HepG2 (cell line): ENCODE results near the gene ECT2. TPM values are rescaled to one million over a fixed set of nuclear protein-coding genes. Genes with fewer than 3 reads are reported as not detected.

Source experiments
- ATAC-seq: fragments of 200-7000 bp; cut with Tn5 transposase; 3 replicates; pipeline ENCODE4 v1.9.1; 2020; ENCODE audit warnings: mild to moderate bottlenecking, moderate library complexity
- BruUV-seq: library from RNA; stranded (reverse); fragments of 400-500 nt; replicated peaks from 2 replicates; lab custom pipeline; 2021; lab: Mats Ljungman, UMichigan
- CTCF ChIA-PET: fragments of 300-600 bp; formaldehyde crosslinking; extraction: SDS; loops from one replicate; lab custom pipeline; 2021; ENCODE audit warnings: low total read pairs, inconsistent platforms, low intra/inter-chr PET ratio; lab: Yijun Ruan, JAX
- POLR2A ChIA-PET: fragments of 350-600 bp; sonication (Branson Sonifier 250); formaldehyde crosslinking; loops from one replicate; lab custom pipeline; 2020; ENCODE audit warnings: antibody characterized with exemption, inconsistent platforms; lab: Yijun Ruan, JAX
- DNase-seq: peaks from one replicate; pipeline ENCODE4 v3.0.0-alpha.2; 2015; ENCODE audit warnings: low spot score
- FAIRE-seq: peaks from 3 replicates; lab custom pipeline; 2011; peaks lifted over from hg19 to GRCh38; lab: Jason Lieb, UNC
- H2AFZ ChIP-seq: one replicate; pipeline ENCODE4 v1.6.1; 2011; ENCODE audit warnings: low read length, inconsistent platforms
- H3K27ac ChIP-seq: fragments of 300-600 bp; 3 replicates; pipeline ENCODE4 v1.8.0; 2011; ENCODE audit warnings: mixed run types, mild to moderate bottlenecking, mixed read lengths, low read length, inconsistent platforms; ENCODE audit not compliant: insufficient read depth; ENCODE audit errors: extremely low read length
- H3K27me3 ChIP-seq, 2 experiments: fragments of 200-600 bp in 1 of 2; 2 replicates in 1 of 2; 3 replicates in 1 of 2; pipeline versions ENCODE4 v1.6.0 to v1.8.0; 2011; ENCODE audit warnings: low read length in 2 of 2, mild to moderate bottlenecking in 2 of 2, moderate library complexity in 2 of 2, inconsistent platforms in 1 of 2; ENCODE audit not compliant: insufficient read depth in 2 of 2, control insufficient read depth in 1 of 2
- H3K36me3 ChIP-seq, 2 experiments: fragments of 200-600 bp in 1 of 2; replicated peaks in 1 of 2; 2 replicates in 1 of 2; 3 replicates in 1 of 2; pipeline versions ENCODE4 v1.5.1 to v1.8.0; 2011; ENCODE audit warnings: low read length in 2 of 2, inconsistent platforms in 1 of 2; ENCODE audit not compliant: insufficient read depth in 2 of 2, control insufficient read depth in 1 of 2
- H3K4me1 ChIP-seq: 2 replicates; pipeline ENCODE4 v1.5.1; 2012; ENCODE audit warnings: low read length, inconsistent platforms; ENCODE audit not compliant: insufficient read depth
- H3K4me2 ChIP-seq: 2 replicates; pipeline ENCODE4 v1.6.0; 2011; ENCODE audit warnings: low read depth, low read length, inconsistent platforms
- H3K4me3 ChIP-seq, 3 experiments: fragments of 200-600 bp in 1 of 3; sonication (generic), shearing (Covaris generic) in 1 of 3; replicated peaks in 1 of 3; 2 replicates each; pipeline ENCODE4 v1.5.1; 2011 to 2016; ENCODE audit warnings: low read length in 3 of 3, inconsistent platforms in 2 of 3, low read depth in 2 of 3, mild to moderate bottlenecking in 2 of 3, control low read depth in 1 of 3, mixed read lengths in 1 of 3; ENCODE audit not compliant: insufficient read depth in 1 of 3
- H3K79me2 ChIP-seq: one replicate; pipeline ENCODE4 v1.6.1; 2011; ENCODE audit warnings: low read length, inconsistent platforms; ENCODE audit not compliant: insufficient read depth
- H3K9ac ChIP-seq: 2 replicates; pipeline ENCODE4 v1.6.0; 2011; ENCODE audit warnings: mild to moderate bottlenecking, low read depth, low read length, inconsistent platforms; ENCODE audit not compliant: insufficient read depth
- H3K9me3 ChIP-seq: 2 replicates; pipeline ENCODE4 v1.5.1; 2012; ENCODE audit warnings: mild to moderate bottlenecking, low read length
- H4K20me1 ChIP-seq: 2 replicates; pipeline ENCODE4 v1.6.0; 2011; ENCODE audit warnings: inconsistent platforms, mild to moderate bottlenecking, low read length, moderate library complexity; ENCODE audit not compliant: insufficient read depth
- CC2D1A ChIP-seq: sonication (generic); formaldehyde crosslinking; IDR thresholded peaks from 2 replicates; pipeline ENCODE4 v1.8.1; 2023; ENCODE audit warnings: mild to moderate bottlenecking, missing genetic modification reagents
- GABPA ChIP-seq, 2 experiments: IDR thresholded peaks; 2 replicates each; pipeline ENCODE4 v1.6.1; 2011 to 2016; ENCODE audit warnings: low read depth in 2 of 2, low read length in 1 of 2, missing biosample characterization in 1 of 2, missing genetic modification characterization in 1 of 2
- HNF4A ChIP-seq: sonication (generic); formaldehyde crosslinking; IDR thresholded peaks from 2 replicates; pipeline ENCODE4 v1.4.0; 2020; ENCODE audit warnings: missing genetic modification reagents
- HNF4G ChIP-seq, 2 experiments: sonication (generic) in 1 of 2; formaldehyde crosslinking in 1 of 2; IDR thresholded peaks; 2 replicates each; pipeline versions ENCODE4 v1.4.0 to v1.6.1; 2011 to 2020; ENCODE audit warnings: borderline replicate concordance in 2 of 2, low read depth in 2 of 2, mild to moderate bottlenecking in 2 of 2, low read length in 1 of 2, missing genetic modification reagents in 1 of 2, moderate library complexity in 1 of 2
- JUND ChIP-seq: sonication (generic); formaldehyde crosslinking; IDR thresholded peaks from 2 replicates; pipeline ENCODE4 v1.8.0; 2022; ENCODE audit warnings: mild to moderate bottlenecking, missing genetic modification reagents
- NR2C2 ChIP-seq: sonication (generic); formaldehyde crosslinking; IDR thresholded peaks from 2 replicates; pipeline ENCODE4 v1.4.0; 2020; ENCODE audit warnings: missing genetic modification reagents, mild to moderate bottlenecking, moderate library complexity, borderline replicate concordance
- NR2F6 ChIP-seq, 2 experiments: IDR thresholded peaks; 2 replicates each; pipeline ENCODE4 v1.6.1; 2016; ENCODE audit warnings: antibody characterized with exemption in 1 of 2, mild to moderate bottlenecking in 1 of 2
- SETDB1 ChIP-seq: sonication (generic); formaldehyde crosslinking; IDR thresholded peaks from 2 replicates; pipeline ENCODE4 v1.5.1; 2020; ENCODE audit warnings: missing genetic modification reagents, mild to moderate bottlenecking, borderline replicate concordance
- SMAD3 ChIP-seq: sonication (generic); formaldehyde crosslinking; IDR thresholded peaks from 2 replicates; pipeline ENCODE4 v1.4.0; 2020; ENCODE audit warnings: missing genetic modification reagents
- ZBTB33 ChIP-seq: sonication (generic); formaldehyde crosslinking; IDR thresholded peaks from 2 replicates; pipeline ENCODE4 v1.4.0; 2020; ENCODE audit warnings: missing genetic modification reagents
- ZNF260 ChIP-seq: sonication (generic); formaldehyde crosslinking; IDR thresholded peaks from 2 replicates; pipeline ENCODE4 v1.4.0; 2020; ENCODE audit warnings: missing genetic modification reagents, low read depth, mild to moderate bottlenecking, borderline replicate concordance
- ZNF644 ChIP-seq: IDR thresholded peaks from 2 replicates; pipeline ENCODE4 v1.6.1; 2016; ENCODE audit warnings: low read depth
- ZNF749 ChIP-seq: sonication (generic); formaldehyde crosslinking; IDR thresholded peaks from 2 replicates; pipeline ENCODE4 v1.8.0; 2022; ENCODE audit warnings: mild to moderate bottlenecking, missing genetic modification reagents, moderate library complexity, borderline replicate concordance
- ZNF776 ChIP-seq: sonication (generic); formaldehyde crosslinking; IDR thresholded peaks from 2 replicates; pipeline ENCODE4 v1.4.0; 2020; ENCODE audit warnings: mild to moderate bottlenecking, missing genetic modification reagents
- WGBS: methylation state at CpG from one replicate; pipeline ENCODE4 v1.1.6; 2017; ENCODE audit warnings: low lambda C conversion rate; 5-methylcytosine and 5-hydroxymethylcytosine counted together
- in situ Hi-C: cut with HindIII; loops from 2 replicates; pipeline ENCODE4 v1.10.0; 2017; ENCODE audit warnings: low pct_unique_long_range_greater_than_20kb; ENCODE audit not compliant: extremely low pct_ligation_motif_present
- intact Hi-C: fragments of 100-400 bp; cut with micrococcal nuclease; formaldehyde crosslinking; loops from one replicate; pipeline ENCODE4 v1.10.0; 2022; ENCODE audit not compliant: unreplicated experiment
- polyA plus RNA-seq, 8 experiments: library from polyadenylated mRNA; depleted of rRNA in 3 of 8; stranded (reverse) in 7 of 8; unstranded in 1 of 8; fragments of >200 nt; fragmentation: Illumina TruSeq in 4 of 8; extraction: Trizol in 4 of 8; gene quantifications; 2 replicates each; pipeline versions ENCODE4 v1.2.1 to v1.2.3, GENCODE V29; 2011 to 2016; ENCODE audit warnings: low read depth in 4 of 8, missing spikeins in 1 of 8, mixed read lengths in 1 of 8; ENCODE audit not compliant: insufficient read depth in 1 of 8
- total RNA-seq, 5 experiments: library from RNA; depleted of rRNA; stranded (reverse); fragments of >200 nt; fragmentation: Illumina TruSeq; extraction: Trizol; gene quantifications; 2 replicates each; pipeline ENCODE4 v1.2.3, GENCODE V29; 2016; ENCODE audit warnings: low read depth in 1 of 5
- TF ChIP-seq, protein P1 (sequence below): sonication (generic); formaldehyde crosslinking; conservative IDR thresholded peaks from 2 replicates; pipeline ENCODE4 v1.4.0; 2020; ENCODE audit warnings: missing genetic modification reagents

The ECT2 gene
- total and polyA plus RNA-seq, 2 of the 13 experiments (the other 11 are each of a cell fraction or from before 2014, with no cell fraction given), result 21.6 to 52.0 TPM

- POLR2A ChIA-PET, result interaction anchor here (1.2 to 2.1 kb wide), 2 partner anchors 9 to 10 kb away, joined by 5 to 6 read pairs; partner anchors contain the start of gene NCEH1
- Histone ChIP-seq H3K79me2 (peaks cover 73% of the 10 kb centered on the region), H3K27me3 (no peaks in the 10 kb centered on the region), H3K4me1 (peaks cover 93% of the 10 kb centered on the region), H3K9me3 (no peaks in the 10 kb centered on the region), H3K9ac (no peak overlapping the region), H3K27ac (no peak overlapping the region), H3K36me3 (no peaks in the 10 kb centered on the region; a peak in 2 of 5 replicates), H2AFZ (no peak overlapping the region), H3K4me2 (peak overlapping the region; percentile 4; the same call in 1 of the 2 replicates), H3K4me3 (no peak overlapping the region), H4K20me1 (no peaks in the 10 kb centered on the region)
- WGBS, result 89% methylated on average over 3 of the region's 3 CpGs
- DNase-seq (peak; percentile 34), ATAC-seq (peak; percentile 57; the same call in 2 of the 3 replicates), FAIRE-seq (peak; percentile 56)
- CTCF ChIA-PET, result no interaction called here
- in situ Hi-C loops, result no loop called here
- intact Hi-C loops, result no loop called here
- TF ChIP-seq NR2C2 (CRISPR knock-in tag), result peak; percentile 51; the same call in 1 of the 2 replicates
- peak; percentile 72 for TF ChIP-seq HNF4A (CRISPR knock-in tag)
- TF ChIP-seq HNF4G (IDR thresholded peaks at IDR 0.05; ENCODE audit: borderline replicate concordance, low read depth, low read length), result no peak; the same call in 1 of the 2 replicates
- TF ChIP-seq HNF4G (CRISPR knock-in tag; IDR thresholded peaks at IDR 0.05; ENCODE audit: borderline replicate concordance, low read depth), result no peak
- TF ChIP-seq JUND (CRISPR knock-in tag), result no peak
- TF ChIP-seq GABPA (IDR thresholded peaks at IDR 0.05; ENCODE audit: low read depth, low read length), result no peak
- no peak for TF ChIP-seq GABPA (CRISPR knock-in tag; IDR thresholded peaks at IDR 0.05; ENCODE audit: low read depth)
- TF ChIP-seq ZBTB33 (CRISPR knock-in tag), result no peak
- no peak for TF ChIP-seq SETDB1 (CRISPR knock-in tag)
- TF ChIP-seq, protein P1, sequence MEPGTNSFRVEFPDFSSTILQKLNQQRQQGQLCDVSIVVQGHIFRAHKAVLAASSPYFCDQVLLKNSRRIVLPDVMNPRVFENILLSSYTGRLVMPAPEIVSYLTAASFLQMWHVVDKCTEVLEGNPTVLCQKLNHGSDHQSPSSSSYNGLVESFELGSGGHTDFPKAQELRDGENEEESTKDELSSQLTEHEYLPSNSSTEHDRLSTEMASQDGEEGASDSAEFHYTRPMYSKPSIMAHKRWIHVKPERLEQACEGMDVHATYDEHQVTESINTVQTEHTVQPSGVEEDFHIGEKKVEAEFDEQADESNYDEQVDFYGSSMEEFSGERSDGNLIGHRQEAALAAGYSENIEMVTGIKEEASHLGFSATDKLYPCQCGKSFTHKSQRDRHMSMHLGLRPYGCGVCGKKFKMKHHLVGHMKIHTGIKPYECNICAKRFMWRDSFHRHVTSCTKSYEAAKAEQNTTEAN (CRISPR knock-in tag), result no peak
- TF ChIP-seq ZNF776 (CRISPR knock-in tag), result no peak
- no peak for TF ChIP-seq ZNF749
- no peak for TF ChIP-seq ZNF260
- 0 out of 2 replicates have a peak, but pooled peaks have one; percentile 31 for TF ChIP-seq ZNF644 (CRISPR knock-in tag)
- TF ChIP-seq CC2D1A (CRISPR knock-in tag), result no peak
- TF ChIP-seq NR2F6 (IDR thresholded peaks at IDR 0.05), result 0 out of 2 replicates have a peak, but pooled peaks have one; percentile 23
- TF ChIP-seq NR2F6 (CRISPR knock-in tag; IDR thresholded peaks at IDR 0.05), result 0 out of 2 replicates have a peak, but pooled peaks have one; percentile 34
- TF ChIP-seq SMAD3 (CRISPR knock-in tag), result no peak
- BruUV-seq, result no TSS peak
Measured at GRCh38 chr3:172701751-172702150, 48.8 kb upstream of the ECT2 start.
